ENCODE data around the gene HLA-C. TPM values are rescaled to one million over a fixed set of nuclear protein-coding genes. Genes with fewer than 3 reads are reported as not detected.
A peak's percentile ranks its signal among the peaks of the same experiment; 100 is the strongest.
"Not testable (repeated sequence)": the region's sequence is repeated elsewhere in the genome, so short reads cannot be mapped to it uniquely, and the experiment has no call there.

The HLA-C gene
- total and polyA plus RNA-seq, 2 experiments from 2014 or later, result 157 to 244 TPM

GRCh38 chr6:31246051-31246521, 25.8 kb downstream of the HLA-C start:
- Histone ChIP-seq H3K9me2 (ENCODE audit: insufficient read depth) (no peaks in the 10 kb centered on the region), H3K4me2 (ENCODE audit: unreplicated experiment) (peak overlapping the region; percentile 25), H3K4me3 (no peak overlapping the region), H3K9me3 (ENCODE audit: low read depth) (no peaks in the 10 kb centered on the region), H3K9ac (no peak overlapping the region), H3K27ac (no peak overlapping the region), H3K4me1 (ENCODE audit: insufficient read depth) (peaks cover 7% of the 10 kb centered on the region; the same call in 1 of the 2 replicates), H4K20me1 (ENCODE audit: insufficient read depth) (no peaks in the 10 kb centered on the region), H3K27me3 (replicated peaks; ENCODE audit: insufficient read depth) (peaks cover 13% of the 10 kb centered on the region), H2AFZ (no peak overlapping the region), H3K79me2 (ENCODE audit: insufficient read depth) (no peaks in the 10 kb centered on the region), H3F3A (ENCODE audit: insufficient read depth) (peaks cover 7% of the 10 kb centered on the region), H3K36me3 (ENCODE audit: low read depth) (no peaks in the 10 kb centered on the region)
- whole genome bisulfite sequencing, 2 experiments (ENCODE audit: low coverage in 1 of 2, low lambda C conversion rate in 2 of 2, missing lambda C conversion rate in 2 of 2), result 45 to 46% methylated on average over 2 of the region's 2 CpGs
- TF ChIP-seq EZH2 (IDR thresholded peaks at IDR 0.05; ENCODE audit: insufficient read depth, poor library complexity, severe bottlenecking) (no peak), EZH2phosphoT487 (IDR thresholded peaks at IDR 0.05; ENCODE audit: insufficient read depth, low read depth) (no peak)
- DNase-seq, result peak; percentile 83
- in situ Hi-C loops (cut with MboI), result no loop called here

- H3K4me3 ChIP-seq, result no peak overlapping the region
- H3K4me2 ChIP-seq (ENCODE audit: unreplicated experiment), result no peak overlapping the region
- H3K9me3 ChIP-seq (ENCODE audit: low read depth), result no peaks in the 10 kb centered on the region
- H3K79me2 ChIP-seq (ENCODE audit: insufficient read depth), result no peaks in the 10 kb centered on the region
- TF ChIP-seq EZH2 (IDR thresholded peaks at IDR 0.05; ENCODE audit: insufficient read depth, poor library complexity, severe bottlenecking), result no peak
- no peak for TF ChIP-seq EZH2phosphoT487 (IDR thresholded peaks at IDR 0.05; ENCODE audit: insufficient read depth, low read depth)
- in situ Hi-C loops (cut with MboI), result no loop called here
- no peak overlapping the region for H2AFZ ChIP-seq
- H3F3A ChIP-seq (ENCODE audit: insufficient read depth), result peaks cover 7% of the 10 kb centered on the region
- H3K36me3 ChIP-seq (ENCODE audit: low read depth), result no peaks in the 10 kb centered on the region
- H3K9me2 ChIP-seq (ENCODE audit: insufficient read depth), result no peaks in the 10 kb centered on the region
- WGBS, 2 experiments (ENCODE audit: low coverage in 1 of 2, low lambda C conversion rate in 2 of 2, missing lambda C conversion rate in 2 of 2), result 42 to 74% methylated on average over 1 to 2 of the region's 5 CpGs
- H3K27me3 ChIP-seq (replicated peaks; ENCODE audit: insufficient read depth), result peaks cover 11% of the 10 kb centered on the region; the same call in 1 of the 2 replicates
- no peak overlapping the region for H3K9ac ChIP-seq
- no peaks in the 10 kb centered on the region for H4K20me1 ChIP-seq (ENCODE audit: insufficient read depth)
- DNase-seq, result no peak
- no peak overlapping the region for H3K27ac ChIP-seq
- H3K4me1 ChIP-seq (ENCODE audit: insufficient read depth), result peaks cover 7% of the 10 kb centered on the region; the same call in 1 of the 2 replicates
Observed at GRCh38 chr6:31243508-31243907, 28.4 kb downstream of the HLA-C start.

- in situ Hi-C loops (cut with MboI), result no loop called here
- TF ChIP-seq EZH2 (IDR thresholded peaks at IDR 0.05; ENCODE audit: insufficient read depth, poor library complexity, severe bottlenecking) (no peak), EZH2phosphoT487 (IDR thresholded peaks at IDR 0.05; ENCODE audit: insufficient read depth, low read depth) (no peak)
- WGBS, 2 experiments (ENCODE audit: low coverage in 1 of 2, low lambda C conversion rate in 2 of 2, missing lambda C conversion rate in 2 of 2), result 11 to 15% methylated on average over 3 of the region's 3 CpGs
- H3K9ac ChIP-seq, result no peak overlapping the region
- peak; percentile 26 for DNase-seq
- no peak overlapping the region for H3K4me3 ChIP-seq
- H3K27ac ChIP-seq, result no peak overlapping the region
- H3K36me3 ChIP-seq (ENCODE audit: low read depth), result no peaks in the 10 kb centered on the region
- no peaks in the 10 kb centered on the region for H3K9me3 ChIP-seq (ENCODE audit: low read depth)
- no peak overlapping the region for H3K4me2 ChIP-seq (ENCODE audit: unreplicated experiment)
- H3K27me3 ChIP-seq (replicated peaks; ENCODE audit: insufficient read depth), result peaks cover 21% of the 10 kb centered on the region
- no peaks in the 10 kb centered on the region for H3K4me1 ChIP-seq (ENCODE audit: insufficient read depth)
- no peaks in the 10 kb centered on the region for H3F3A ChIP-seq (ENCODE audit: insufficient read depth)
- H4K20me1 ChIP-seq (ENCODE audit: insufficient read depth), result no peaks in the 10 kb centered on the region
- H2AFZ ChIP-seq, result no peak overlapping the region
- H3K79me2 ChIP-seq (ENCODE audit: insufficient read depth), result no peaks in the 10 kb centered on the region
- H3K9me2 ChIP-seq (ENCODE audit: insufficient read depth), result no peaks in the 10 kb centered on the region
Observed at GRCh38 chr6:31239854-31240253, 32.0 kb downstream of the HLA-C start.

GRCh38 chr6:31234101-31234500, 37.8 kb downstream of the HLA-C start:
- H3K9me2 ChIP-seq (ENCODE audit: insufficient read depth); H3K27ac ChIP-seq; H3K4me1 ChIP-seq (ENCODE audit: insufficient read depth); H4K20me1 ChIP-seq (ENCODE audit: insufficient read depth); H3K9ac ChIP-seq; DNase-seq; in situ Hi-C loops (cut with MboI); H3K4me3 ChIP-seq; H3K79me2 ChIP-seq (ENCODE audit: insufficient read depth); H3K4me2 ChIP-seq (ENCODE audit: unreplicated experiment); H3F3A ChIP-seq (ENCODE audit: insufficient read depth); H3K36me3 ChIP-seq (ENCODE audit: low read depth); H2AFZ ChIP-seq; H3K9me3 ChIP-seq (ENCODE audit: low read depth): not testable (repeated sequence)
- peaks cover 28% of the 10 kb centered on the region for H3K27me3 ChIP-seq (replicated peaks; ENCODE audit: insufficient read depth)
- WGBS, 2 experiments (ENCODE audit: low coverage in 1 of 2, low lambda C conversion rate in 2 of 2, missing lambda C conversion rate in 2 of 2), result 41 to 44% methylated on average over 4 of the region's 4 CpGs

- no peaks in the 10 kb centered on the region for H3K9me3 ChIP-seq (ENCODE audit: low read depth)
- TF ChIP-seq EZH2 (IDR thresholded peaks at IDR 0.05; ENCODE audit: insufficient read depth, poor library complexity, severe bottlenecking) (no peak), EZH2phosphoT487 (IDR thresholded peaks at IDR 0.05; ENCODE audit: insufficient read depth, low read depth) (no peak)
- no peaks in the 10 kb centered on the region for H3F3A ChIP-seq (ENCODE audit: insufficient read depth)
- no peaks in the 10 kb centered on the region for H4K20me1 ChIP-seq (ENCODE audit: insufficient read depth)
- 57 to 75% methylated on average over 6 of the region's 6 CpGs for WGBS, 2 experiments (ENCODE audit: low coverage in 1 of 2, low lambda C conversion rate in 2 of 2, missing lambda C conversion rate in 2 of 2)
- H3K36me3 ChIP-seq (ENCODE audit: low read depth), result no peaks in the 10 kb centered on the region
- H3K9me2 ChIP-seq (ENCODE audit: insufficient read depth), result no peaks in the 10 kb centered on the region
- no peak overlapping the region for H3K4me3 ChIP-seq
- H3K79me2 ChIP-seq (ENCODE audit: insufficient read depth), result no peaks in the 10 kb centered on the region
- no peaks in the 10 kb centered on the region for H3K4me1 ChIP-seq (ENCODE audit: insufficient read depth)
- peaks cover 18% of the 10 kb centered on the region for H3K27me3 ChIP-seq (replicated peaks; ENCODE audit: insufficient read depth)
- no peak overlapping the region for H3K9ac ChIP-seq
- no peak overlapping the region for H3K4me2 ChIP-seq (ENCODE audit: unreplicated experiment)
- in situ Hi-C loops (cut with MboI), result no loop called here
- H2AFZ ChIP-seq, result no peak overlapping the region
- no peak for DNase-seq
- no peak overlapping the region for H3K27ac ChIP-seq
Observed at GRCh38 chr6:31228476-31228875, 43.4 kb downstream of the HLA-C start.

All from GM23248 (cell line).